GM03348 (cell line): Measurements from ENCODE around the gene B3GNT9.

Source experiments
- DNase-seq: peaks from one replicate; pipeline ENCODE4 v3.0.0; 2012; ENCODE audit warnings: low spot score

B3GNT9 gene

GRCh38 chr16:67166598-67167168, 15.9 kb upstream of the B3GNT9 start:
- no peak for DNase-seq

- no peak for DNase-seq
Measured at GRCh38 chr16:67166110-67166547, 15.3 kb upstream of the B3GNT9 start.

- no peak for DNase-seq
Measured at GRCh38 chr16:67165121-67166078, 14.6 kb upstream of the B3GNT9 start.

GRCh38 chr16:67164599-67165061, 13.8 kb upstream of the B3GNT9 start, which contains the start of gene HSF4:
Gene HSF4 (plus strand): TSS chr16:67164745. CDS start chr16:67164812, 67 bp downstream.
- peak; percentile 77 for DNase-seq

- no peak for DNase-seq
Measured at GRCh38 chr16:67163999-67164558, 13.3 kb upstream of the B3GNT9 start.

- DNase-seq, result no peak
Measured at GRCh38 chr16:67163164-67163998, 12.6 kb upstream of the B3GNT9 start.

GRCh38 chr16:67162506-67163163, 11.8 kb upstream of the B3GNT9 start:
- no peak for DNase-seq

GRCh38 chr16:67161595-67162058, 10.8 kb upstream of the B3GNT9 start:
- DNase-seq, result no peak

- DNase-seq, result peak; percentile 52
Measured at GRCh38 chr16:67158637-67159600, 8.1 kb upstream of the B3GNT9 start.

GRCh38 chr16:67157892-67158635, 7.3 kb upstream of the B3GNT9 start:
- no peak for DNase-seq

- no peak for DNase-seq
Measured at GRCh38 chr16:67157106-67157748, 6.4 kb upstream of the B3GNT9 start.

GRCh38 chr16:67156143-67156844, 5.5 kb upstream of the B3GNT9 start:
- no peak for DNase-seq

- peak; percentile 93 for DNase-seq
Measured at GRCh38 chr16:67155295-67156142, 4.7 kb upstream of the B3GNT9 start.

GRCh38 chr16:67154578-67155294, 3.9 kb upstream of the B3GNT9 start:
- no peak for DNase-seq

- DNase-seq, result no peak
Measured at GRCh38 chr16:67151431-67152097, 766 bp upstream of the B3GNT9 start.
